HG02970 (cell line): Measurements from ENCODE around the gene RASSF4.

Experiments used
- ATAC-seq: cut with Tn5 transposase; IDR thresholded peaks from one replicate; pipeline ENCODE4 v1.9.1; 2021; ENCODE audit warnings: mild to moderate bottlenecking, moderate library complexity, moderate number of reproducible peaks; ENCODE audit not compliant: unreplicated experiment, low FRiP score

The RASSF4 gene, protein sequence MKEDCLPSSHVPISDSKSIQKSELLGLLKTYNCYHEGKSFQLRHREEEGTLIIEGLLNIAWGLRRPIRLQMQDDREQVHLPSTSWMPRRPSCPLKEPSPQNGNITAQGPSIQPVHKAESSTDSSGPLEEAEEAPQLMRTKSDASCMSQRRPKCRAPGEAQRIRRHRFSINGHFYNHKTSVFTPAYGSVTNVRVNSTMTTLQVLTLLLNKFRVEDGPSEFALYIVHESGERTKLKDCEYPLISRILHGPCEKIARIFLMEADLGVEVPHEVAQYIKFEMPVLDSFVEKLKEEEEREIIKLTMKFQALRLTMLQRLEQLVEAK

DNA sequence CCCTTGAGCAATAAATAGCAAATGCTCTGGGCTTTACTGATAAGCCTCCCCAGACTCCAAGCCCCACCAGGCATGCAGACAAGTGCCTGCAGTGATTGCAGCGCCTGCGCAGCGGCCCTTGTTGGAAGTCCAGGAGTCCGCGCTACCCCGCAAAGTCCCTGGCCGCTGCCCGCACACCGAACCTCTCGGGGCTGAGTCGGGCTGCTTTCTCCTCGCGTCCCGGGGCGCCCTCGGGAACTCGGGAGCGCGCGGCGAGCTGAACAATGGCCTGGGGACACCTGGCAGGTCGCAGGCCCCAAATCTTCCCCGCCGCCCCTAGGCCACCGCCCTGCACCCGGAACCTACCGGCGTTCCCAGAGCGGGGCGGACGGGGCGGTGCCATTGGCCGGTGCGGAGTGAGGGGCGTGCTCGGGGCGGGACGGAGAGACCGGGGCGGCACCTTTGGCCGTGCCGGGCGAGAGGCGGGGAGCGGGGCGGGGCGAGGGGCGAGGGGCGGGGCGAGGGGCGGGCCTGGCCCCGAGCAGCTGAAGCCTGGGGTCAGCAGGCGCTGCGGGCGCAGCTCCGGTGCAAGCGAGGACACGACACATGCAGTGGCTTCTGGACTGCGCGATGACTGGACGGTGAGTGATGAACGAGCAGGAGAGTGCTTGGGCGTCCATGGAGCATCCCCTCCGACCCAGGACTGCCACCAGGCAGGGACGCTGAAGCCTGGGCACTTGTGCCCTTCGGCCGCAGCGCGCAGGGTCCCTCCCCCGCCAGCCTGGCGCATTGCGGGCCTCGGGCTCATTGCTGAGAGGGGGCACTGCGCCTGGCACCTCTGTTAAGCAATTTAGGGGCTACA lies at the start of gene RASSF4:
RASSF4 (plus strand) TSS at position 556 of the 841 bp plus-strand sequence. CDS start 10,401 bp downstream, outside the sequence.
- peak; percentile 98 for ATAC-seq

DNA sequence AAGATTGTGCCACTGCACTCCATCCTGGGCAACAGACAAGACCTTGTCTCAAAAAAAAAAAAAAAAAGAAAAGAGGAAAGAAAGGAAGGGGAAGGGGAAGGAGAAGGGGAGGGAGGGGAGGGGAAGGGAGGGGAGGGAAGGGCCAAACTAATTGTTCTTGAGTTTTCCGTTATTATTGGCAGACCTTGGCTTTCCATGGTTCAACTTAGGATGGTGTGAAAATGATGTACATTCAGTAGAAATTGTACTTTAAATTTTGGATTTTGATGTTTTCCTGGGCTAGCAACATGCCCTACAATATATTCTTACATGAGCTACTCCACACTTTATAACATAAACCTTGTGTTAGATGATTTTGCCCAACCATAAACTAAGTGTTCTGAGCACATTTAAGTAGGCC lies 49.7 kb upstream of the RASSF4 start:
- no peak for ATAC-seq

DNA sequence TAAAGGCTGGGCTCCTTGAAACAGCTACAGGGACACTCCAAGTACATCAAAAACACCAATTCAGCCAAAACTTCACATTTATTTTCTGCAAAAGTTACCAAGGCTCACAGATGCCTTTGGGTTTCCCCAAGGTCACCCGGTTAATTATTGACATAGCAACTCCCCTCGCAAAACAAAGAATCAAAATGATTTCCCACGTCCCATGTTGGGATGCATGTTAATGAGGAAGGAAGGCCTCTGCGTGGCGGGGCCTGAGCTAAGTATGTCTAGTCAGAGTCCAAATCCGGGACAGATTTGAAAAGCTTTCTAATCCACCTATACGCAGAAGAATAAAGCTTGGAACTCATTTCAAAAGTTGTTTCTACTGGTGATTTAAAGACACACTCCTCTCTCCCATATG lies 49.0 kb upstream of the RASSF4 start:
- ATAC-seq: no peak

DNA sequence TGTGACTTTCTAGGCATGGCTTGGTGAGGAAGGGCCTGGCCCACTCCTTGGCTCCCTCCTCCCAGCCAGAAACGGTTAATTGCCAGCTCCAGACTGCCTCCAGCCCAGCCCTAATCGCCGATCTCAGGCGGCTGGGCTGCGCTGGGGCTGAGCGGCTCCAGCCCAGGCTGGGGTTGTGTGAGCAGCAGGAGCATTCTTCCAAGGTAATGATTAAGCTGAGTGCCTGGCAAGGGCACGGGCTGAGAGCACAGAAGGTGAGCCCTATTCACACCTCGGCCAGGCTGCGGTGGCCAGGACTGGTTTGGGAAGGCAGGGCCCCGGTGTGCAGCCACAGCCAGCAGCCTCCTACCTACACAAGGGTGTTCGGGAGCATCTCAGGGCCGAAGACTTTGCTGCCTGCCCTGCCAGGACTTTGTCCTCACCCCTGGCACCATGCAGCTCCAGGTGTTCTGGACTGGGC lies 48.5 kb upstream of the RASSF4 start, which contains the start of gene TMEM72:
TMEM72 (plus strand) TSS at position 257 of the 460 bp plus-strand sequence; CDS start at position 433, 176 bp downstream.
- no peak for ATAC-seq

DNA sequence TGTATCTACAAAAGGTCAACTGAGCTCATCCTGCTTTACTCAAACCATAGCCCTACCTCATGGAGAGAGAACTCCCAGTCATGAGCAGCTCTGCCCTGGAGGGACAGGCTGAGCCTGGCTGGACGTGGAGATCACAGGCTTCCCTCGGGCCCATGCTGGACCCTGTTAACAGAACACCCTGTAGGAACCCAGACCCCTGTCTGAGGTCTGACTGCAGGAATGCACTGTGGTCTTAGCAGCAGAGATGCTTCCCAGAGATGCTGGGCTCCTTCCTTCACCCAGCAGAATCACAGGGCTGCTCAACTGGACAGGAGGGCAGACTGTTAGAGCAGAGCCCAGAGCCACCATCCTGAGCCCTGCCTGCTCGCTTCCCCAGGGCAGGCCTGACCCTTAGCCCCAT lies 47.7 kb upstream of the RASSF4 start:
- ATAC-seq: no peak

DNA sequence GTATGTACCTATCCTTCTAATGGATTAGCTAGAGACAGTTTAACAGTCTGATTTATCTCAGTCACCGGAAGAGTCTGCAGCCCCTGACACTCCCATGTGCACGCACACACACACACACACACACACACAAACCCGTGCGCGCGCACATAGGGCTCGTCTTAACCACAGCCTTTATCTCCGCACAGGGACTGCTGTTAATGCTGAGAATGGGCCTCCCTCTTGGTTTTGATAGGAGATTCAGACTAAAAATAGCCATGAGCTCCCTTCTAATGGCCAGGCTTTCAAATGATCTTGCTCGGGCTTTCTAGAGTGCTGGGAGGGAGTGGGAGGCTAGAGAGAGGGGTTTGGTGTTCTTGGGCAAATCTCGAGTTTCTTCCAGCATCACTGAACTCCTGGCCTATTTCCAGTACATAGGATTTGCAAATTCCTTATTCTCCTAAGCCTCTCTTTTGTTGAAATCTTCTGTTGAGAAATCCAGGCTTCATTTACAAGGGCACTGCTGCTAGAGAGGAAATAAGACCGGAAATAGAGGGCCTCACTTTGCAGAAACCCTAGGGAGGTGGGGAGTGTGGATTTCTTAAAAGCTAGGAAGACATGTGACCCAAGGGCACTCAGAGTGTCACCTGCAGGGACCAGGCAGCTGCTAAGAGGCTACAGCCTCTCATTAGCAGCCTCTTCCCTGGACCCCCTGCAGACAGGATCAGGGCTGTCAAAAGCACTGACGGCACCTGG lies 46.1 kb upstream of the RASSF4 start:
- ATAC-seq: no peak

DNA sequence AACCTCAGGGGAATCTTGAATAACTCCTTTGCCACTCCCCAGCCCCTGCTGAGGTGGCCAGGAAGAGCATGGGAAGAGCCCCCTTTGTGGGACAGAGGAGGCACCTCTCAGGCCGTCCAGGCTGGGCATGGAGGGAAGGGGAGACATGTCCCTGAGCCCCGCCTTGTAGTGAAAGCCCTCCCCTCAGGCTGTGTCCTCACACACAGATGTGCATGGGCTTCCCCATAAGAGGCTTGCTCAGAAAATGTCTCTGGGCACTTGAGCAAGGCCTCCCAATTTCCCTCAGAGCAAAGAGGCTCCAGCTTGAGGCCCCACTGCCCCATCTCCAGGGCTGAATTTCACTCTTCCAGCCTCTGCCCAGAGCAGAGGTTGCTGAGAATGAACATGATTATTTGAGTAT lies 44.7 kb upstream of the RASSF4 start:
- no peak for ATAC-seq

DNA sequence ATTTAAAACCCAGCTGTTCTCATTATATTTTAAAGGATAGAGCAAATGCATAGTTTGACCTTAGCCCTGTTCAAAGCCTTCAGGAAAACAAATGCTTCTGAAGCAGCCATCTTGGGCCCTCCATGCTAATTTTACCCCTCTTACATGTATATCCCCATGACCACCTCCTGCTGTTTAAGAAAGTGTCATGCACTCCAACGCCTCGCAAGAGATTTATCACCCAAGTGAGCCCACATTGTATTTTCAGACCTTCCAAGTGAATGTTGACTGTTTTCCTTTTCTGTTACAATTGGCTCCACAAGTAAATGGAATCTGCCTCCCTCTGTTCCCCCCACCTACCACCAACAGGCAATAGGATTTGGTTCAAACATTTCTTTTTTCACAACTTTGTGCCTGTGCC lies 43.2 kb upstream of the RASSF4 start:
- ATAC-seq: no peak

DNA sequence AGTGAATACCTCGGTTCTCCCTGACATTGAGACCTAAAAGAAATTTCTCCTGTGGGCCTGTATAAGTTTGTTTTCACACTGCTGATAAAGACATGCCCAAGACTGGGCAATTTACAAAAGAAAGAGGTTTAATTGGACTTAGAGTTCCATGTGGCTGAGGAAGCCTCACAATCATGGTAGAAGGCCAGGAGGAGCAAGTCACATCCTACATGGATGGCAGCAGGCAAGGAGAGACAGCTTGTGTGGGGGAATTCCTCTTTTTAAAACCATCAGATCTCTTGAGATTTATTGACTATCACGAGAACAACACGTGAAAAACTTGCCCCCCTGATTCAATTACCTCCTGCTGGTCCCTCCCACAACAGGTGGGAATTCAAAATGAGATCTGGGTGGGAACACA lies 41.8 kb upstream of the RASSF4 start:
- no peak for ATAC-seq

DNA sequence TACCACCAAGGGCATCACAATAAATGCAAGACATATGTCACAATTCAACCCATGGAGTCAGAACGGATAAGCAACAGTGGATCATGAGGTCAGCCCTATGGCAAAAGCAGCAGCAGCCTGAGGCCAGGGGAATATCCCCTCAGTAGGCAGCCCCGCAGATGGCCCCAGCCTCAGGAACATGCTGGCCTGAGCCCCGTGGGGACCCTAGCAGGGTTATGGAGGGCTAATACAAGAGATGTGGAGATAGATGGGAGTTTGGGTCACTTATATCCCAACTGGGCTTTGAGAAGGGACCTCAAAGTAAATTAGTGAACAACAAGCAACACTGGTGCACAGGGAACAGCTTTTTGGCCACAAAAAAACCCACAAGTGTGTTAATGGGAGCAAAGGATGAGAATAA lies 39.4 kb upstream of the RASSF4 start:
- ATAC-seq: no peak

DNA sequence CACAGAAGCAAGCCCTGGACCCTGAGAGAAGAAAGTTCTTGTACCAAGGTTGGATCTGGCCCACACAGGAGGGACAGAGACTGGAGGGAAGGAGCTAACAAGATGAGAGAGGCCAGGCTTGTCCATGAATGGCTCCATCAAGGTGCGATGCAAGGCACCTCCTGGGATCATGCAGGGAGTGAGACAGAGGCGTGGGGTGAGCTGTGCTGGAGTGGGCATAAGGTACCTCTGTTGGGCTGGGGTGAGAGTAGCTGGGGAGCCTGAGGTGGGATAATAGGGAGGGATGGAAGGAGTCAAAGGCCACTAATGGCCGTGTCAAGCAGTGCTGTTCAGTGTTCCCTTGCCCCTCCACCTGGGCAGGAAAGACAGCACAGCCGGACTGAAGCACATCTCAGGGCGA lies 38.5 kb upstream of the RASSF4 start:
- ATAC-seq: no peak

DNA sequence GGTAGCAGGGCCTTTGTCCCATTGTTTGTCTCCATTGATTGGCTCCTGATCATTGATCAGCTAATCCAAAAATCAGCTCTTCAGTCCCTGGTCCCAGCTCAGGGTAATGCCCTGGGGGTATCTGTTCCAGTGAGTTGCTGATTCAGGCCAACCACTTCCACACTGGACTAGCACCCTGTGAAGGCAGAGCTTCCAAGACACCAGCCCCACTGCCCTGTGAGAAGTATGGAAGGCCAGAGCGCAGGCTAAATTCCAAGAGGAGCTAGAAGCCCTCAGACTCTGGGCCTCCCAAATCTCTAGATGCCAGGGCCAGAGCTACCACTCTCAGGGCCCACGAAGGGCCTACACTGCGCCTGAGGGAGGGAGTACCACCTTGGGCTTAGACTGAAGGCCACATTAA lies 38.1 kb upstream of the RASSF4 start:
- ATAC-seq: no peak

DNA sequence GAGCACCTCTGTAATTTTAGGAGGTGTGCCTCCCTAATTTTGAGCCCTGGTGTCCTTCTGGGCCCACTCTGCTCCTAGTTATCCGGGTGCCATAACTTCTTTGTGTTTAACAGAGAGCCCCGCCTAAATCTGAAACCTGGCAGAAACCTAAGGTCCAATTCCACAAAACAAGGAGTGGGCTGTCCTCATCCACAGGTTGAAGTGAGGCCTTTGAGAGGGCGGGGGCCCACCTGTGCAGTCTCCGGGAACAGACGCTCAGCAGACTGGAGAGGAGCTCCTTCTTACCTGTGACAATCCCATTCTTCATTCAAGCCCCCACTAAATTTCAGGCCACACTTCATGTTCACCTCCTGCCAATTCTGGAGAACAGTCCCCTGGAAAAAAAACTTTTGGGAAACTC lies 37.6 kb upstream of the RASSF4 start:
- no peak for ATAC-seq

DNA sequence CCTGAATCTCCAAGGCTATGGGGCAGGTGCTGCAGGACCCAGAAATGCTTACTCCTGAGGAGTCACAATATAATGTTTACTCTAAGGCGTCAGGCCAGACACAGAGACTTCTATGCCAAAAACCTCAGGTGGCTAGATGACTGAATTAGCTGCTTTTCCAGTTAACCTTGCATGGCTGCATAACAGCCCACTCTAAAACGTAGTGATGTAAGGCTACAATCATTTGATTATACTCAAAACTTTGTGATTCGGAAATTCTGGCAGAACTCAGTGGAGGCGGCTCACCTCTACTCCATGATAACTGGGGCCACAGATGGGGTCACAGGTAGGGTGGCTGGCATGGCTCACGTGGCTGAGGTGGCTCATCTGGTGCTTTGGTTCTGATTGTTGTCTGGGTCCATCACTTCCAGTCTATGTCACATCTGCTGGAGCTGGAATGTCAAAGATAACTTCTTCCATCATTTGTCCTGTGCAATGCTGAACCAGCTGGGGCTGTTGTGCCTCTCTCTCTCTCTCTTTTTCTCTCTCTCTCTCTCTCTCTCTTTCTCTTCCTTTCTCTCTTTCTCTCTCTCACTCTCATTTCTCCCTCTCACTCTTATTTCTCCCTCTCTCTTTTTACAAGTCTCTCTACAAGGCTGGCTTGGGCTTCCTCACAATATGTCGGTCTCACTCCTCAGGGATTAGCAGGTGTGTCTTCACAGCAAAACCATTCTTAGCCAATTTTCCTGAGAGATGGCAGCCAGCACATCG lies 36.6 kb upstream of the RASSF4 start:
- ATAC-seq: no peak

DNA sequence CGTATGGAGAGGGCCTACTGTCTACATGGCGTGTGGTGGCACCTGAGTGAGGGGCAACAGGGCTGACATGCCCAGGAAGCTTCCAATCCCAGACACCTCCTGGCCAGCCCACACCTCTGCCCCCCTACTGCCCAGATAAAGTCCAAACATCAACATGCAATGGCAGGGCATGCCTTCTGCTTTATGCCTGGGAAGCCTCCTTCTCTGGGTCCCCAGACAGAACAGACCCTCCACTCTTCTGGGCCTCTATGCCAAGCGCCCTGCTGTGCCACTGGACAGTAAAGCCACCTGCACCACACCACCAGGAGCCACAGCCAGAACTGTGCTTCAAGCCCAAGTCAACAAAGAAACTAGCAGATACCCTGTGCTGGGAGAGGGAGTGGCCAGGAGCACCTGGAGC lies 36.0 kb upstream of the RASSF4 start:
- no peak for ATAC-seq

DNA sequence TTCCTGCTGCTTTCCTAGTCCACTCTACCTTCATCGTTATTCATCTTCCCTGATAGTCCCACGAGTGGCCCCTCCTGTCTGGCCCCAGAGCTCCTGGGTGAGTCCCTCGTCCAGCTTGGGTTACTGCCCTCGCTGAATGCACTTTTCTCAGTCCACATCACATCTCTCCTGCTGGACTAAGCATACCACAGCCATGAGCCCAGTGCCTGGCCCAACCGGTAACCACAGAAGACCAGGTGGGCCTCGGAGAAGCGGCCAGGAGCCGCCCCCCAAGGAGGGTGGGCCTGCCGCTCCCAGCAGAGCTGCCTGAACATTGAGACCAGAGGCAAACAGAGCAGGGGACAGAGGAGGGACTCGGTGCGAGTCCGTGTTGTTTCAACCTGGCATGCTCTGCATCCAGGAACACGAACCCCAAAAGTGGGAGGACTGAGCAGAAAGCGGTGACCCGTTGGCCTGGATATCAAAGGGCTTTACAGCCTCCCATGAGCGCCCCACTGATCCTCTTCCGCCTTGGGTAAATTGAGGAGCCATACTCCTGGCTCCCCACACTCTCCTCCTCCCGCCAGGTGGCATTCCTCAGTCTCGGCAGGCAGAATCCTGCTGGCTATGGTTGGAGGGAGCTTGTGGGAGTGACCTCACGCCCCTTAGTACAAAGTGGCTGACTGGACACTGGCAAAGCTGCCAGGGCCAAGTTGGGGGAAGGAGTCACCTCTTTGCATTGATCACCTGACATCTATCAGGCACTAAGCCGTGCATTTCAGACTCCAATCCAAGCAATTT lies 35.2 kb upstream of the RASSF4 start:
- no peak for ATAC-seq

DNA sequence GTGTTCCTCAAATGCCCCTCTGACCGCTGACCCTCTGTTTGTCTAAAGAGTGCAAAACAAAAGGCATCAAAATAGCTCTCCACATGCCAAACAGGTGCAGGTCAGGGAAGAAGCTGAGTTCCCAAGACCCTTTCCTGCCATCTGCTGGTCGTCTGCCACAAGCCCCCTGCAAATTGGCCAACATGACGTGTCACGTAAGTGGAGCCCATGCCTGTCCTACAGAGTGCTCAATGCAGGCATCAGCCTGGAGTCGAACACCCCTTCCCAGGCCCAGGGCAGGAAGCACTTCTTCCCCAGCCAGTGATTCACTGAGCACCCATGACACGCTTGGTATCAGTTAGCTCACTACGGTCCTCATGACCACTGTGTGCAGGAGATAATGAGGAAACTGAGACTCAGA lies 34.4 kb upstream of the RASSF4 start:
- no peak for ATAC-seq

DNA sequence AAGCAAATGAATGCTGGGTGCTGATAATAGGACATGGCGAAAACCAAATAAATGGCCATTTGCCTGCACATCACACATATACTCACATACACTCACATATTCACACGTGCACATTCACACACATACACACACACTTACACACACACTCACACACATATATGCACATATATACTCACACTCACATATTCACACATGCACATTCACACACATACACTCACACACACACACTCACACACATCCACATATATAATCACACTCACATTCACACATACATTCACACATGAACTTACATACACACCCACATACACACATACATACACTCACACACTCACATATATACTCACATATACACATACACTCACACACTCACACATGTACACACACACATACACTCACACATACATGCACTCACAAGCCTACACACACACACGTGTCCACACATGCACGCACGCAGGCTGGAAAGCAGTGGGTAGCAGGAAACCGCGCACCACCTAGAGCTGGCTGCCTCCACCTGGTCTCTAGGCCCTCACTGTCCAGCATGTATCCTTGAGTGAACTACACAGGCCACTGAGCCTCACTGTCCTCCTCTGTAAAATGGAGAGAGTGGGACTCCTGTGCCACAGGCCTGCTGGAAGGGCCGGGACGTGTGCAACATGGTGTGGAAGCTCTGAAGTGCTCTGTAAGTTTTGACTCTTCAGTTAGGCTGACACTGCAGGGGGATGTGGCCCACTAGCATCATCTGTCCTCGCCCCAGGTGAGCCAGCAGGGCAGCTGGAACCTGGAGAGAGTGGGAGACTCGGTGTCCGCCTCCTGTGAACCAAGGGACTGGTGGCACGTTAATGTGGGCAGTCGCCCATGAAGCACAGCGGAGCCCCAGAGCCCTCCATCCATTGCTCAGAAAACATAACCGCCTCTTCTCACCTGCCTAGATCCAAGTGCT lies 33.5 kb upstream of the RASSF4 start:
- ATAC-seq: no peak
